Activated effector memory CD4-positive, alpha-beta T cell treated with Interleukin-2 at 50 U/mL for 16 hours (primary cell): Measurements from ENCODE around the gene TESK2.
"Not testable (repeated sequence)": the region's sequence is repeated elsewhere in the genome, so short reads cannot be mapped to it uniquely, and the experiment has no call there.

ENCODE experiments used
- DNase-seq: peaks from one replicate; pipeline ENCODE4 v3.0.0-alpha.2; 2020

Gene TESK2

GRCh38 chr1:45473302-45473701 lies 17.7 kb downstream of the TESK2 start:
- DNase-seq = no peak

GRCh38 chr1:45470306-45470798 lies 20.6 kb downstream of the TESK2 start:
- no peak for DNase-seq

GRCh38 chr1:45467353-45467752 lies 23.6 kb downstream of the TESK2 start:
- not testable (repeated sequence) for DNase-seq

- DNase-seq = no peak
Measured at GRCh38 chr1:45465277-45465676, 25.7 kb downstream of the TESK2 start.

GRCh38 chr1:45458894-45459293 lies 32.1 kb downstream of the TESK2 start:
- no peak for DNase-seq

GRCh38 chr1:45456531-45456930 lies 34.4 kb downstream of the TESK2 start:
- DNase-seq = no peak

GRCh38 chr1:45455162-45455561 lies 35.8 kb downstream of the TESK2 start:
- no peak for DNase-seq

GRCh38 chr1:45454464-45454863 lies 36.5 kb downstream of the TESK2 start:
- no peak for DNase-seq

GRCh38 chr1:45452503-45452902 lies 38.5 kb downstream of the TESK2 start:
- DNase-seq = no peak

GRCh38 chr1:45448357-45448756 lies 42.6 kb downstream of the TESK2 start:
- DNase-seq = no peak

- DNase-seq = no peak
Measured at GRCh38 chr1:45446950-45447672, 43.9 kb downstream of the TESK2 start.

- DNase-seq = no peak
Measured at GRCh38 chr1:45446530-45446929, 44.4 kb downstream of the TESK2 start.

GRCh38 chr1:45444609-45445131 lies 46.3 kb downstream of the TESK2 start:
- no peak for DNase-seq

- DNase-seq = no peak
Measured at GRCh38 chr1:45443580-45444446, 47.1 kb downstream of the TESK2 start.

- DNase-seq = no peak
Measured at GRCh38 chr1:45442272-45442671, 48.7 kb downstream of the TESK2 start.

- DNase-seq = no peak
Measured at GRCh38 chr1:45437323-45437722, 53.6 kb downstream of the TESK2 start.

- no peak for DNase-seq
Measured at GRCh38 chr1:45430490-45430889, 60.5 kb downstream of the TESK2 start.

- DNase-seq = no peak
Measured at GRCh38 chr1:45429561-45430159, 61.3 kb downstream of the TESK2 start.

GRCh38 chr1:45423906-45424678 lies 66.9 kb downstream of the TESK2 start:
- no peak for DNase-seq

GRCh38 chr1:45421935-45422334 lies 69.0 kb downstream of the TESK2 start:
- no peak for DNase-seq

GRCh38 chr1:45414746-45415145 lies 76.2 kb downstream of the TESK2 start:
- no peak for DNase-seq

- no peak for DNase-seq
Measured at GRCh38 chr1:45412899-45413298, 78.1 kb downstream of the TESK2 start.

GRCh38 chr1:45411510-45411899 lies 79.5 kb downstream of the TESK2 start:
- no peak for DNase-seq
